ENCODE measurements around the gene CNTN1.

Gene CNTN1

GRCh38 chr12:40784102-40784501, 91.9 kb downstream of the CNTN1 start:
- no peak for DNase-seq

- DNase-seq, result no peak
Measured at GRCh38 chr12:40788276-40788675, 96.0 kb downstream of the CNTN1 start.

GRCh38 chr12:40792792-40793386, 100.7 kb downstream of the CNTN1 start:
- no peak for DNase-seq

GRCh38 chr12:40793471-40793870, 101.2 kb downstream of the CNTN1 start:
- DNase-seq, result no peak

- no peak for DNase-seq
Measured at GRCh38 chr12:40794087-40794486, 101.8 kb downstream of the CNTN1 start.

GRCh38 chr12:40801082-40801481, 108.8 kb downstream of the CNTN1 start:
- DNase-seq, result no peak

GRCh38 chr12:40801861-40802260, 109.6 kb downstream of the CNTN1 start:
- no peak for DNase-seq

- DNase-seq, result no peak
Measured at GRCh38 chr12:40802656-40803055, 110.4 kb downstream of the CNTN1 start.

- no peak for DNase-seq
Measured at GRCh38 chr12:40819436-40820108, 127.3 kb downstream of the CNTN1 start.

- DNase-seq, result no peak
Measured at GRCh38 chr12:40820794-40821484, 128.7 kb downstream of the CNTN1 start.

GRCh38 chr12:40825156-40825555, 132.9 kb downstream of the CNTN1 start:
- no peak for DNase-seq

- DNase-seq, result no peak
Measured at GRCh38 chr12:40827683-40828592, 135.7 kb downstream of the CNTN1 start.

GRCh38 chr12:40828593-40828990, 136.4 kb downstream of the CNTN1 start:
- DNase-seq, result no peak

- no peak for DNase-seq
Measured at GRCh38 chr12:40829738-40830144, 137.5 kb downstream of the CNTN1 start.

- no peak for DNase-seq
Measured at GRCh38 chr12:40831916-40832315, 139.7 kb downstream of the CNTN1 start.

- no peak for DNase-seq
Measured at GRCh38 chr12:40832668-40833067, 140.4 kb downstream of the CNTN1 start.

- no peak for DNase-seq
Measured at GRCh38 chr12:40833818-40834217, 141.6 kb downstream of the CNTN1 start.

GRCh38 chr12:40834321-40834720, 142.1 kb downstream of the CNTN1 start:
- DNase-seq, result no peak

GRCh38 chr12:40837891-40838429, 145.7 kb downstream of the CNTN1 start:
- DNase-seq, result no peak

GRCh38 chr12:40843495-40843894, 151.3 kb downstream of the CNTN1 start:
- DNase-seq, result no peak

GRCh38 chr12:40853221-40853620, 161.0 kb downstream of the CNTN1 start:
- no peak for DNase-seq

- no peak for DNase-seq
Measured at GRCh38 chr12:40854604-40855003, 162.4 kb downstream of the CNTN1 start.

- DNase-seq, result no peak
Measured at GRCh38 chr12:40864891-40865290, 172.7 kb downstream of the CNTN1 start.

All from hematopoietic multipotent progenitor cell treated with erythropoietin and hydrocortisone succinate and interleukin-3 and kit ligand, for 6 days (in vitro differentiated cells).